Gastroesophageal sphincter (tissue), 4 donors: Measurements from ENCODE around the gene EIF1. TPM values are rescaled to one million over a fixed set of nuclear protein-coding genes. Genes with fewer than 3 reads are reported as not detected.

Experiments
- ATAC-seq: fragments of 150-250 bp; one replicate; pipeline ENCODE4 v1.9.1; 2016; ENCODE audit warnings: mild to moderate bottlenecking, moderate library complexity
- H3K27ac ChIP-seq, 4 donors: fragments of 200-600 bp; sonication (generic) in 3 of 4; 1 replicate in 3 of 4; 2 replicates in 1 of 4; pipeline ENCODE4 v1.5.1; 2016 to 2019
- H3K27me3 ChIP-seq: fragments of 200-600 bp; sonication (generic); one replicate; pipeline ENCODE4 v1.5.1; 2019
- H3K36me3 ChIP-seq, 2 donors: fragments of 200-600 bp; sonication (generic); one replicate each; pipeline ENCODE4 v1.5.1; 2019; ENCODE audit warnings: control low read depth in 1 of 2
- H3K4me1 ChIP-seq, 3 donors: fragments of 200-600 bp; sonication (generic); 1 replicate in 2 of 3; 2 replicates in 1 of 3; pipeline ENCODE4 v1.5.1; 2016 to 2019; ENCODE audit warnings: control low read depth in 2 of 3
- H3K4me3 ChIP-seq, 2 donors: fragments of 200-600 bp; sonication (generic); one replicate each; pipeline ENCODE4 v1.5.1; 2019; ENCODE audit warnings: mild to moderate bottlenecking in 1 of 2, moderate library complexity in 1 of 2
- H3K9me3 ChIP-seq, 3 donors: fragments of 200-600 bp; sonication (generic); one replicate each; pipeline ENCODE4 v1.5.1; 2017 to 2019; ENCODE audit warnings: control low read depth in 2 of 3
- CTCF ChIP-seq, 4 experiments: fragments of 200-600 bp in 2 of 4; fragments of 450-650 bp in 2 of 4; sonication (generic) in 1 of 4; IDR thresholded peaks; one replicate each; pipeline ENCODE4 v1.5.1; 2017 to 2019; ENCODE audit warnings: antibody characterized with exemption in 4 of 4, mild to moderate bottlenecking in 2 of 4, moderate library complexity in 2 of 4
- EP300 ChIP-seq: sonication (generic); formaldehyde crosslinking; IDR thresholded peaks from one replicate; pipeline ENCODE4 v1.6.1; 2017; ENCODE audit warnings: antibody characterized with exemption, mild to moderate bottlenecking
- POLR2A ChIP-seq, 2 donors: fragments of 450-650 bp; IDR thresholded peaks; one replicate each; pipeline ENCODE4 v1.6.1; 2017; ENCODE audit warnings: antibody characterized with exemption in 2 of 2, mild to moderate bottlenecking in 2 of 2, moderate library complexity in 1 of 2
- POLR2AphosphoS5 ChIP-seq: sonication (generic); formaldehyde crosslinking; IDR thresholded peaks from one replicate; pipeline ENCODE4 v1.6.1; 2017; ENCODE audit warnings: antibody characterized with exemption
- WGBS, 2 donors: methylation state at CpG; one replicate each; pipeline ENCODE4 v1.1.5; 2018; ENCODE audit warnings: low coverage in 1 of 2; 5-methylcytosine and 5-hydroxymethylcytosine counted together
- total RNA-seq, 4 donors: library from RNA; depleted of rRNA; stranded (reverse); fragments of >200 nt; gene quantifications; one replicate each; pipeline ENCODE4 v1.1.0, GENCODE V29; 2016

Gene EIF1
- total RNA-seq, 4 donors from 2014 or later = 224 to 331 (median 270) TPM

- no peak for TF ChIP-seq CTCF (IDR thresholded peaks at IDR 0.05)
- TF ChIP-seq POLR2AphosphoS5 = no peak
- no peak for TF ChIP-seq EP300
- no peak for ATAC-seq
- Histone ChIP-seq H3K4me3 (no peak overlapping the region), H3K9me3 (no peaks in the 10 kb centered on the region), H3K27ac (no peak overlapping the region), H3K36me3 (no peaks in the 10 kb centered on the region), H3K27me3 (no peaks in the 10 kb centered on the region), H3K4me1 (peaks cover 0 to 46% (median 7%) of the 10 kb centered on the region in 3 donors)
- 83% methylated on average over 1 of the region's 14 CpGs; no CpG with 5 or more reads in 1 of the 2 donors for WGBS, 2 donors
Measured at GRCh38 chr17:41653892-41654677, 34.6 kb upstream of the EIF1 start.

- peak overlapping the region in 3 of 4 donors; percentile 58 to 77 (median 66) for H3K27ac ChIP-seq
- H3K4me1 ChIP-seq = peaks cover 0 to 43% (median 7%) of the 10 kb centered on the region in 3 donors
- no CpG with 5 or more reads among the region's 24 CpGs for WGBS, 2 donors
Measured at GRCh38 chr17:41654678-41655607, 33.7 kb upstream of the EIF1 start.

GRCh38 chr17:41655611-41656111, 33.0 kb upstream of the EIF1 start:
- H3K4me1 ChIP-seq = peaks cover 0 to 41% (median 7%) of the 10 kb centered on the region in 3 donors
- no peak overlapping the region for H3K4me3 ChIP-seq
- H3K36me3 ChIP-seq = no peaks in the 10 kb centered on the region
- no peaks in the 10 kb centered on the region for H3K27me3 ChIP-seq
- 10% methylated on average over 2 of the region's 18 CpGs; no CpG with 5 or more reads in 1 of the 2 donors for WGBS, 2 donors
- peak overlapping the region in 3 of 4 donors; percentile 58 to 77 (median 66) for H3K27ac ChIP-seq
- peak; percentile 6 for ATAC-seq
- TF ChIP-seq EP300 = no peak
- TF ChIP-seq POLR2AphosphoS5 = no peak
- TF ChIP-seq CTCF (IDR thresholded peaks at IDR 0.05) = no peak
- no peak for TF ChIP-seq POLR2A (IDR thresholded peaks at IDR 0.05)
- no peaks in the 10 kb centered on the region for H3K9me3 ChIP-seq

More at GRCh38 chr17:41654678-41655607, 33.7 kb upstream of the EIF1 start:
- Histone ChIP-seq H3K4me3 (no peak overlapping the region), H3K9me3 (no peaks in the 10 kb centered on the region), H3K36me3 (no peaks in the 10 kb centered on the region), H3K27me3 (no peaks in the 10 kb centered on the region)
- ATAC-seq = no peak
- TF ChIP-seq CTCF (IDR thresholded peaks at IDR 0.05) (no peak), POLR2AphosphoS5 (no peak), POLR2A (IDR thresholded peaks at IDR 0.05) (no peak), EP300 (no peak)

- no peak for ATAC-seq
- Histone ChIP-seq H3K4me3 (no peak overlapping the region), H3K27me3 (no peaks in the 10 kb centered on the region), H3K9me3 (no peaks in the 10 kb centered on the region), H3K36me3 (no peaks in the 10 kb centered on the region), H3K27ac (peak overlapping the region in 3 of 4 donors; percentile 58 to 77 (median 66)), H3K4me1 (peaks cover 0 to 34% (median 7%) of the 10 kb centered on the region in 3 donors)
- TF ChIP-seq POLR2AphosphoS5 (no peak), POLR2A (IDR thresholded peaks at IDR 0.05) (no peak), EP300 (no peak), CTCF (IDR thresholded peaks at IDR 0.05) (no peak)
- 80 to 93% methylated on average over 1 to 5 of the region's 16 CpGs for WGBS, 2 donors
Measured at GRCh38 chr17:41656249-41657023, 32.2 kb upstream of the EIF1 start.
